Colonic mucosa (tissue), 4 donors: ENCODE results near the gene BIN2. TPM values are rescaled to one million over a fixed set of nuclear protein-coding genes. Genes with fewer than 3 reads are reported as not detected.

Experiments used
- DNase-seq: peaks from one replicate; pipeline ENCODE4 v3.0.0-alpha.2; 2020
- H3K27ac ChIP-seq: fragments of 200-600 bp; one replicate; pipeline ENCODE4 v1.8.0; 2021
- H3K27me3 ChIP-seq: fragments of 200-600 bp; one replicate; pipeline ENCODE4 v1.8.0; 2021
- H3K36me3 ChIP-seq: fragments of 200-600 bp; one replicate; pipeline ENCODE4 v1.8.0; 2021
- H3K4me1 ChIP-seq: fragments of 200-600 bp; one replicate; pipeline ENCODE4 v1.8.0; 2021; ENCODE audit warnings: mild to moderate bottlenecking
- H3K4me3 ChIP-seq: fragments of 200-600 bp; one replicate; pipeline ENCODE4 v1.8.0; 2021
- H3K9ac ChIP-seq, 2 donors: one replicate each; pipeline ENCODE4 v1.7.0; 2013; ENCODE audit warnings: control low read depth in 2 of 2, low read depth in 2 of 2, low read length in 2 of 2
- H3K9me3 ChIP-seq: fragments of 200-600 bp; one replicate; pipeline ENCODE4 v1.8.0; 2021
- CTCF ChIP-seq: fragments of 200-600 bp; IDR thresholded peaks from one replicate; pipeline ENCODE4 v1.8.0; 2022; ENCODE audit warnings: antibody characterized with exemption, mild to moderate bottlenecking
- intact Hi-C: fragments of 100-400 bp; cut with DNase I; formaldehyde crosslinking; loops from one replicate; pipeline ENCODE4 v1.14.1; 2022
- total RNA-seq, 2 donors: library from RNA; stranded (reverse); fragmentation: NEBNext Ultra II Directional in 1 of 2; extraction: Animal tissue kit (Norgen Biotek cat#: 25700) in 1 of 2; gene quantifications; one replicate each; pipeline ENCODE4 v1.2.1, GENCODE V29; 2021
- donor health status: healthy.
- donor health status: DM: no; HTN: no; CAD: no.
- donor health status: DM: no; HTN: no; CAD: no.

BIN2 gene
- total RNA-seq, 2 donors from 2014 or later, result 6.7 to 6.8 TPM

DNA sequence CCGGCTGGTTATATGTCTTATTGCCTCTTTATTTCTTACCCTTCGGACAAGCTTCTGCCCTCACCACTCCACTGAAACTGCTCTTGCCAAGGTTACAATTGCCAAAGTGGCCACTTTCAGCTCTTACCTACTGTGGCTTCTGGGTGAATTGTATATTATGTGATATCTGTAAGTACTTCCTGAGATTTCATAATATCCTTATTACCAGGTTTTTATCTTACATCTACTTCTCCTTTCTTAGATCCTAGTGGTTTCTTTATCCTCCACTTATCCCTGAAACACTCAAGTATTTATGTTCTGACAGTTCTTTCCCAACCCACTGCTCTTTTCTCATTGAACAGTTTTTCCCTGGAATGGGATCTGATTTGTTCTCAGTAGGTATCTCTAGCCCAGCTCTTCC lies 12.0 kb upstream of the BIN2 start:
- Histone ChIP-seq H3K4me3 (no peak overlapping the region), H3K27ac (no peak overlapping the region), H3K36me3 (no peaks in the 10 kb centered on the region), H3K9me3 (no peaks in the 10 kb centered on the region), H3K4me1 (peaks cover 5% of the 10 kb centered on the region), H3K27me3 (no peaks in the 10 kb centered on the region), H3K9ac (no peak overlapping the region)
- no peak for DNase-seq
- TF ChIP-seq CTCF, result no peak
- intact Hi-C loops, result no loop called here

DNA sequence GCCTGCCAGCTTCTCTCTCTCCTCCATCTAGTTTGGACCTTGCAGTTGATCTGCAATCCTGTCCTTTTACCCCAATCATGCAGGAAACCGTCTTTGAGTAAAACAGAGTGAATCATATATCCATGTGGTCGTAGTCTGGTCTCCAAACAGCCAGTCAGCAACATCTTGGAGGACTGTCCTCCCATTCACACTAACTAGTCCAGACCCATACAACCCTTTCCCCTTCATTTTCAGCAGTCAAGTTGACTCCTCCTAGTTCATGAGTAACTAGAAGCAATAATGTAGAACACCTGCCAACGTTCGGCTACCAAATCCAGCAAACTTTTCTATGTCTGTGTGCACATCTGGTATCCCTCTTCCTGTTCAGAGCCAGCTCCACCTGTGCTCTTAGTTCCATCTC lies 10.8 kb upstream of the BIN2 start:
- intact Hi-C loops, result no loop called here
- H3K9me3 ChIP-seq, result no peaks in the 10 kb centered on the region
- H3K9ac ChIP-seq, result peak overlapping the region in 1 of 2 donors; percentile 58
- H3K27ac ChIP-seq, result no peak overlapping the region
- H3K36me3 ChIP-seq, result no peaks in the 10 kb centered on the region
- peaks cover 5% of the 10 kb centered on the region for H3K4me1 ChIP-seq
- no peaks in the 10 kb centered on the region for H3K27me3 ChIP-seq
- DNase-seq, result peak; percentile 60
- TF ChIP-seq CTCF, result no peak
- H3K4me3 ChIP-seq, result no peak overlapping the region

DNA sequence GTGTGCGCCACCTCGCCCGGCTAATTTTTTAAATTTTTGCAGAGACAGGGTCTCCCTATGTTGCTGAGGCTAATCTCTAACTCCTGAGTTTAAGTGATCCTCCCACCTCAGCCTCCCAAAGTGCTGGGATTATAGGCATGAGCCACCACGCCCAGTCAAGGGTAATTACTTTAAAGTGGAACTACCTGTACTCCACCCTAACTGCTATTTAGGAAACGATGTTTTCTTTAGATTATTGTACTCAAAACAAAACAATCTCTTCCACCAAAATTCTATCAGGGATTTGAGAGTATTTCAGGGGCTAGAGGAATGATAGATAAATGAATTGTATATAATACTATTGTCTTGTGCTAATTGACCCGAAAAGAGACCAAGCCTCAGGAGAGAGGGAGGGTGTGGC lies 9.6 kb upstream of the BIN2 start:
- H3K4me1 ChIP-seq, result peaks cover 5% of the 10 kb centered on the region
- intact Hi-C loops, result no loop called here
- H3K9me3 ChIP-seq, result no peaks in the 10 kb centered on the region
- no peaks in the 10 kb centered on the region for H3K27me3 ChIP-seq
- H3K4me3 ChIP-seq, result no peak overlapping the region
- no peak for TF ChIP-seq CTCF
- no peak overlapping the region for H3K27ac ChIP-seq
- no peak overlapping the region for H3K9ac ChIP-seq
- no peak for DNase-seq
- H3K36me3 ChIP-seq, result no peaks in the 10 kb centered on the region

GRCh38 chr12:51330186-51330585 lies 6.2 kb upstream of the BIN2 start:
- Histone ChIP-seq H3K9ac (no peak overlapping the region), H3K4me3 (no peak overlapping the region), H3K27ac (no peak overlapping the region), H3K9me3 (no peaks in the 10 kb centered on the region), H3K27me3 (no peaks in the 10 kb centered on the region), H3K36me3 (no peaks in the 10 kb centered on the region), H3K4me1 (peaks cover 5% of the 10 kb centered on the region)
- no peak for DNase-seq
- intact Hi-C loops, result no loop called here
- no peak for TF ChIP-seq CTCF

DNA sequence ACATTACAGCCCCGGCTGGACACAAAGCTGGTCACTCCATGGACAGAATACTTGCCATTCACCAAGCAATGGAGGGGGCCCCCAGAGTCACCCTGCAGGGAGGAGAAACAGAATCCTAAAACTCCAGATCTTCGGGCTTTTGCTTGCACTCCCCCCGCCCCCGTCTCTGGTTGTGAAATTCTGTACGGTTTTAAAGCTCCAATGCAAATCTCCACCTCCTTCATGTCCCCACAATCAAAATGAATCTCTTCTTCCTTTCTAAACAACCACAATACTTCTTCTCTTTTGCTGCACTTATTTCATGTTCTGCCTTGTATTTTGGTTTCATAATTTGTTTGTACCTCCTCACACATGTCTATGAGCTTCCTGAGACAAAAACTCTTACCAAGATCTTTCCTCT lies 5.8 kb upstream of the BIN2 start:
- no peak for TF ChIP-seq CTCF
- no peak overlapping the region for H3K27ac ChIP-seq
- intact Hi-C loops, result no loop called here
- no peak overlapping the region for H3K4me3 ChIP-seq
- no peaks in the 10 kb centered on the region for H3K27me3 ChIP-seq
- DNase-seq, result no peak
- no peaks in the 10 kb centered on the region for H3K9me3 ChIP-seq
- H3K4me1 ChIP-seq, result peaks cover 5% of the 10 kb centered on the region
- no peak overlapping the region for H3K9ac ChIP-seq
- H3K36me3 ChIP-seq, result no peaks in the 10 kb centered on the region

- peak; percentile 65 for DNase-seq
- no peak overlapping the region for H3K27ac ChIP-seq
- TF ChIP-seq CTCF, result no peak
- H3K9ac ChIP-seq, result no peak overlapping the region
- no peaks in the 10 kb centered on the region for H3K36me3 ChIP-seq
- H3K27me3 ChIP-seq, result no peaks in the 10 kb centered on the region
- peaks cover 1% of the 10 kb centered on the region for H3K4me1 ChIP-seq
- no peaks in the 10 kb centered on the region for H3K9me3 ChIP-seq
- no peak overlapping the region for H3K4me3 ChIP-seq
- intact Hi-C loops, result no loop called here
Measured at GRCh38 chr12:51328587-51328986, 4.6 kb upstream of the BIN2 start.
